ENCODE measurements around the gene GMPR2.

The GMPR2 gene

DNA sequence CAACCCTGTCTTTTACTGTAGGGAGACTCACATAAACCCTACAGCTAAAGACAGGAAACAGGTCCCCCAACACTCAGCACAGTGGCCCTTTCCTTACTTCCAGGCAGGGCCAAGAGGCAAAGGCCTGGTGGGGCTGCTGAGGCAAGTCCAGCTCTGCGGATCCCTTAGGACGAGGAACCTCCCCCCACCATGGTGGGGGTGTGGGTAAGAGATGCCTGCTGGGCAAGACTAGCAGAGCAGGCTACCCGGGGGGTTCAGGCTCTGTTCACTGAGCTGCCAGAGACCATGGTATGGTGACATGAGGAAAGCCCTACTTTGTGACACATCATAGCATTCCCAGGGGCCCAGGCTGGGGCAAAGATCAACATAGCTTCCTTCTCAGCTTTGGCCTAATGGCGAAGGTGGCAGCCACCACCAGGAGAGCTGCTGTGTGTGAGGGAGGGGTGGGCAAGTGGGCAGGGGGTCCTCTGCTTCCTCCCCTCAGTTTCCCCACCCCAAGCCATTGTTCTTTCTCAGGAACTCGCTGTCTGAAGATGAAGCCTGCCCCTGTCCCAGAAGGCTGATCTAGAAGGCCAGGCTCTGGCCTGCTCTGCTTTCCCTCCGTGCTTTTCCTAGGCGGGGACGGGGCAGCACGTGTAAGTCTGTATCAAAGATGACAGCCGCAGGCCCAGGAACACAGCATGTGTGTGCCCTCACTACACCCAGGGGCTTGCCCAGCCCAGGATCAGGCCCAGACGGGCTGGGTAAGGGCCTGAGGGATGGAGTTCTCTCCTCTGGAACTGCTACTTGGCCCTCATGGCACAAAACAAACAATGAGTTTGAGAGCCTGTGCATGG is 19.8 kb downstream of the GMPR2 start:
- no peak for DNase-seq

- DNase-seq = no peak
These were observed 21.2 kb downstream of the GMPR2 start for GRCh38 chr14:24253936-24254335.

DNA sequence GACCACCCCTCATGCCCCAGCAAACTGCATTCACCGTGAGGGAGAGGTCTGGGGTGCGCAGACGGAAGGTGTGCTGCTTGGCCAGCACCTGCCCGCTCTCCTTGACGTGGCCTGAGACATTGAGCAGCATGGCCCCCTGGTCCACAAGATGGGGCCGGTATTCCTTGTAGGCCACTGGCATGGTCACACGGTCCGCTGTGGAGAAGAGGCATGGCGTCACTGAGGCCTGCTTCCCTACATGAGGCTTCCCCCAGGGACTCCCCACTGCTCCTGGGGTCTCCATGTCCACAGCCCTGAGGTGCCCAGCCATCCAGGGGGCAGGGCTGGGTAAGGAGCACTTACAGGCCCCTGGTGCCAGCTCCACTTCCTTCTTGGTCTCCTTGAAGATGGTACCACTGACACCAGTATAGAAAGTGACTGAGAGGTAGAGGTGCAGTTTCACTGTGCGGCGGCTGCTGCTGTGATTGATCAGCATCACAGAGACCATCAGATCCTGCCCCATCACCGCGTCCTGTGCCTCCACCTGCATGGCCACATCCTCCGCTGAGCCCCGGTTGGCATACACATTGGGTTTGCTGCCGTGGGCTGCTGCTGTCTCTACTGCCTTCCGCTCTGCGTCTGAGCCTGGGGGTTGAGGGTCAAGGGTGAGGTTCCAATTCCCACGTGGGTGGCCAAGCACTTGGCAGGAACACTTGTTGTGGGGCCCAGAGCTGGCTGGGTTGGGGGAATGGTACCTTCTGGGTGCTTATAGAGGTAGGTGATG is 22.1 kb downstream of the GMPR2 start:
- DNase-seq = no peak

- DNase-seq = no peak
These were observed 22.7 kb downstream of the GMPR2 start for GRCh38 chr14:24255438-24255837.

DNA sequence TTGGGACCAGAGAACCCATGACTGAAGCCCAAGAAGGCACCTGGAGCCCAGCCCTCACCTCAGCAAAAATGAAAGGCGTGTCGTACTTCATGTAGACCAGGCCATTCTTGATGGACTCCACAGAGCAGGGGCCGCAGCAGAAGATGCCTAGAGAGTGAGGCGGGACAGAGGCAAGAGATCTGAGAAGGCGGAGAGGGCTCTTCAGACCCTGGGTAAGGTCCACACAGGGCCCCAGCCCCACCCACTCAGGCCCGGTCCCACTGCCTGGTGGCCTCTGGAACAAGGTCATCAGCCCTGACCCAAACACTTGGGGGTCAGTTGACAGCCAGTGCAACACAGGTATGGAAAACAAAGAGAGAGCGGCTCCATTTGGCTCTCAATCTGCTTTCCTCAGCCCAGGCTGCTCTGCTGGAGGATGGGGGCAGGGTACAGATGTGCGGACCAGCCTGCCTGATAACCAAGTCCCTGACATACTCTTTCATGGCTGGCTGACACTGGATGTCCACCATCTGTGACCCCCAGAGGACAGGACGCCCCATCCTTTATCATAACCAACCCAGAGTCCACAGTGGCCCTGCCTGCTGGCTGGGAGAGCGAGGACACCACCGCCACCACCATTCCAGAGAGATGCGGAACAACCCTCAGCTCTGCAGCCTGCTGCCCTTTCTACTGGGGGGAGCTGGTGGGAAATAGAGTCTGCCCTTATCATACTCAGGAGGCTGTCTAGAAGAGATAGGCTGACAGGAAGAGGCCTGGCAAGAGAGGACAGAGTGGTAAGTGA is 23.4 kb downstream of the GMPR2 start:
- DNase-seq = no peak

GRCh38 chr14:24256960-24257359 is 24.2 kb downstream of the GMPR2 start:
- no peak for DNase-seq

DNA sequence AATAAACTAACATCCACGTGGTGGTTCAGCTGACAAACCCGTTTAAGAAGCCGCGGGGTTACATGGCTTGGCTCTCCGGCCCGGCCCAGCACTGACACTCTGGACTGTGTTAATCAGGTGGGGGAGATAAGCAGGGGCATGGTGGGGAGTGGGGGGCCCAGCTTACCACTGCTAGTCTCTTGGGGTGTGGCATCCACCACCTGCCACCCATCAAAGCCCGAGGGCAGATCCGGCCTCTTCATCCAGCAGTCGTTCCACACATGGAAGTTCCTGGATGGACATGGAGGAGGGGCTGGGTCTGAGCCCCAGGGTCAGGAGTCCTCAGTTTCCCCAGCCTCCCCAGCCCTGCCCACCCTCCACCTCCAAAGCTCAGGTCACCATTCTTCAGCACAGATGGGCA is 25.4 kb downstream of the GMPR2 start:
- DNase-seq = no peak

DNA sequence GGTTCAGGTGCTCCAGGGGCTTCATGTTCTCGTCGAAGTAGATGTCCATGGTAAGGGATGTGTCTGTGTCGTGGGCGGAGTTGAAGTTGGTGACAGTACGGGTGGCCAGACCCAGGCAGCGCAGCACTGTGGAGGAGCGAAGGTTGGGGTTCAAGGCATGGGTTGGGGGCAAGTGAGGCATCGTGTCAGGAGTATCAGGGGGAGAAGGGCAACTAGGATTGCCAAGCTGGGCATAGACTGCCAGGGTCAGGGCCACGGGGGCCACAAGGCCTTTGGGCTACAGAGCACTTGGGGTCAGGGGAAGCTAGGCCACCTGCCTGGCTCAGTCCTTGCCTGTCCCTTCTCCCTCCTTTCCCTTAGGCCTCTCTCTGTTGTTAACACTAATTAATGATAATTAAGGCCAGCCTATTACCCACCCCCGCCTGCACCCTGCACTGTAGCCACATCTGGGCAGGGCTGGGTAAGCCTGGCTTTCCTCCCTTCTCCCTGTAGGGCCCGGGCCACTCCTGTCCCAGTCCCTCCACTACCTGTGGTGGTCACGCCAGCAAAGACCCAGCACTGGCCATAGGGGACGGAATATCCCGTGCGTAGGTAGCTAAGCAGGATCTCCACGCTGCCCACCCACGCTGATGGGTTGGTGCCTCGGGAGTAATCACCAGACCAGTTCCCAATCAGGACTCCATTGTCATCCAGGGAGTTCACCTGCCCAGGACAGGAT is 26.0 kb downstream of the GMPR2 start:
- no peak for DNase-seq

DNA sequence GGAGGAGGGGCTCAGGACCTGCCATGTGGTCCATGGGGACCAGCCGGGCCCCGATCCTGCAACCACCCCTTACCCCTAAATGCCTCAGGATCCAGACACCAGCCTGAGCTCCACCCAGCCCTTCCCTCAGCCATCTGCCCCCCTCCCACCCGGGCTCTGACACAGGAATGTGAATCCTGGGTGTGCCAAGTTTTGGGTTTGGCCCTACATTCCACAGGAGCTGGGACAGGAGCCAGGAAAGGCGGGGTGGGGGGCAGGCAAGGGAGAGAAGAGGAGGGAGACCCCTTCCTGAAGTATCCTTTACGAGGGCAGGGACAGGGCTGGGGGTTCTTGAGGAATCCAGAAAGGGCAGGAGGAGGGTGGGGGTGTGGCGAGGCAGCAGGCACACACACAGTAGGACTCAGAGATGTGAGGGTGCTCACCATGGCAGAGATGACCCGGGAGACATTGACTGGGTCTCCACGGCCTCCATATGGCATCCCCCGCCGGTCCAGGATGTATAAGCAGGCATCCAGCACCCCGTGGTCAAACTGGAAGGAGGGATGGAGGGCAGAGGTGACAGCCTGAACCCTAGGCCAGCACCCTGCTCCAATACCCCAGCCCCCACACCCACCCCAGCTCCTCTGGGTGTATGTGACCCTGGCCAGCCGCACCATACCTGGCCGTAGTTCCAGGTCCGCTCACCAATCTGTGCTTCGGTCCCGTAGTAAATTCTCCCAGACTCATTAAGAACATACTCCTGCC is 26.7 kb downstream of the GMPR2 start:
- no peak for DNase-seq

- no peak for DNase-seq
These were observed 27.5 kb downstream of the GMPR2 start for GRCh38 chr14:24260026-24260779.

- no peak for DNase-seq
These were observed 28.0 kb downstream of the GMPR2 start for GRCh38 chr14:24260780-24261157.

DNA sequence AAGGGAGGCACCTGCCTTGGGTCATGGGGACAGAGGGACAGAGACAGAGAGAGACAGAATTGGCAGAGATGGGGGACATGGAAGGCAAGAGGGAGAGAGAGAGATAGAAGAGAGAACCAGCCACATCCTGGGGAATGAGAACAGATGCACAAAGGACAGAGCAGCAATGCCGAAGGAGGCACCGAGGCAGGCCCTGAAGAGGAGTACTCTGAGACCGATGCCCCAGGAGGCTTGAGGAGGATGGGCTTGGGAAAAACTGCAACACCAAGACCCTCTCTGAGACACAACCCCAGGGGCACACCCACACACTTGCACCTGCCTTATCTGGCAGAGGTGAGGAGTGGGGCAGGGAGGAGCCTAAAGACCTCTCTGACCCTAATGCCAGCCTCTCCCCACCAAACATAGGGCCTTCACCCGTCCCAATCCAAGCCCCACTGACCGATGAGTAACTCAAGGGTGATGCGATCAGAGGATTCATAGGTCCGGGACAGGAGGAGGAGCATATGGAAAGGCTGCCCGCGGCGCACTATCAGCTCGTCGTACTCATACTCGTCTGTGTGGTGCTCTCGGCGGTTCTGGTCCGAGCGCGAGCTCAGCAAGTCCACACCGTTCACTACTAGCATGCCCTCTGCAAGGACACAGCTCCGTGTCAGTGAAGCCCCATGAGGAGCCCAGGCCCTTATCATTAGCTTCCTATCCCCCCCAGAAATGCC is 28.7 kb downstream of the GMPR2 start:
- no peak for DNase-seq

DNA sequence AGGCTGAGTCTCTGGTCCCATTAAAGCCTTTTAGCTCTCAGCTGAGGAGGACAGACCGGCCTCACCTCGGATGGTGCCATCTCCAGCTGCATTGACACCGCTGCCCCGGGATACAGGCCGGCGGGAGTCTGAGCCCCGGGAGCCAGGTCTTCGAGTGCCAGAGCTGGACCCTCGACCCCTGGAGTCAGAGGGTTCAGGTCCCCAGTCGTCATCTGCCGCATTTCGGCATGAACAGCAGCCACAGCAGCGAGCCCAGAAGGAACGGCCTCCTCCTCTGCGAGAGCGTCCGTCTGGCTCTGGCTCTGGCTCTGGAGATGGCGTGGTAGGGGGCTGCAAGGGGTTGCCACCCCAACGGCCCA is 29.2 kb downstream of the GMPR2 start:
- DNase-seq = no peak

DNA sequence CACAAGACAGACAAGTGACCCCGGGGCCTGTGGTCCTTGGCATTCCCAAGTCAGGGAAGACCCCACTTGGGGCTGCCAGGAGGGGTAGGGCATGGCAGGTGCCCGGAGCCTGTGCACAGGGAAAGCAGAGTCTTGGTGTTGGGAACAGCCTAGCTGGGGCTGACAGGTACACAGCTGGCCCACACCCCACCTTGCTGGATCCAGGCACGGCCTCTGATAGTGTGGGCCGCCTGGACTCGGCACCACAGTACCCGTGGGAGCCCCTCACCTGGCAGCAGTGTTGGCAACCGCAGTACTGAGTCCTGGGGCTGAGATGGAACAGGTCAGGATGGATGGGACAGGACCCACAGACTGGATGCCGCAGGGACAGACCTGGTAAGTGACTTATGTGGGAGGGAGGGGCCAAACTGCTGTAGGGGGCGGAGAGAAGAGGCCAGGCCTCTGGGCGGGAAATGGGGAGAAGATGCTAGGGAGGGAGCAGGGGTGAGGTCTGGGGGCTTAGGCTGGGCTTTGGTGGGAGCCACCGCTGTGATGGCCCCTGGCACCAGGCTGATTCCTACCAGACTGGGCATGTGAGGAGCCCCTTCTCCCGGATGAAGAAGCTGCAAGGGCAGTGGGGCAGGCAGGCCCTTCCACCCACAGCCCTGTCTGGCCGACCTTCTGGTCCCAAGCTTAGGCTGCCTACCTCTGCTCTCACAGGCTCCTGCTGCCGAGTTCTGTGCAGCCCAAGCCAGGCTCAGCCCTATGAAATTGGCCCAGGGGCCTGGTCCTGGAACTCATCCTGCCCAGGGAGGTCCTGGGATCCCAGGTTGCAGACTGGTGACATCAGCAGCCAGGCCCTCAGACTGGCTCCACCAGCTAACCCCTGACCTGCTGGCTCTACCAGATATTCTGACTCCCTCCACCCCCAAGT is 30.3 kb downstream of the GMPR2 start, which contains the start of gene TGM1:
Gene TGM1 (minus strand): TSS at position 357 of the 913 bp plus-strand sequence. CDS start 825 bp downstream, outside the sequence.
- no peak for DNase-seq

DNA sequence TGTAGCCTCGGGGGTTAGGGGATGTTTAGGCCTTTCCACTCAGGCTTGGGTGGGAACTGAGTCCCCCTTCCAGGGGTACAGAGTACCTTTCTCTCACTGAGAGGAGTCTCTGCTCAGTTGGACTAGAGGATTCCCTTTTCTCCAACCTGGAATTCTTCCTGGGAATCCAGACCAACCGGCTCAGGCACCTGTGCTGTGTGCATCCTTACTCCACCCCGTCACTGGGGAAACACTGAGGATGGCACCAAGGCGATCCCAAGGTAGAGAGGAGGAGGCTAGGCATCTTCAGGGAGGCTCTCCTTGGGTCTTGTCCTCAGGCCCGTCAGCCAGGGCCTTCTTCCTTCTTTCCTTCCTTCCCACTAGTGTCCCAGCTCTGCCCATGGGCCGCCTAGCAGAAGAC is 31.1 kb downstream of the GMPR2 start:
- no peak for DNase-seq

DNA sequence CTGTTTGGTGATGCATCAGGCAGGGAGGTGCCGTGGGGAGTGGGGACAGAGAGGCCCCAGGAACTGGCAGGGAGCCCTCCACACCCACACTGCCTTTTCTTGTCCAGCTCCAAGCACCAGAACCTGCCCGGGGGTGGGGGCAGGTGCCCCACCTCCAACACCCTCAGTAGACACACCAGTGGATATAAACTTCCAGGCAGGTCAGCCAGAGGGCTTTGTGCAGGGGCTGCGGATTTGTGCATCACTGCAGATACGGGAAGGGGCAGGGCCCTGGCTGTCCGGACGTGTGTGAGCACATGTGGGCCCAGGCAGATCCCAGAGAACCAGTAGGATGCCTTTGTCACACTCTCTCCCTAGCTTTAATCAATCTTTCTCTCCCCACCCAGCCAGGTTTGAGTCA is 31.6 kb downstream of the GMPR2 start:
- no peak for DNase-seq

GRCh38 chr14:24266344-24267244 is 33.9 kb downstream of the GMPR2 start:
- no peak for DNase-seq

- no peak for DNase-seq
These were observed 34.8 kb downstream of the GMPR2 start for GRCh38 chr14:24267516-24267915.
